Activated CD4-positive, CD25-positive, alpha-beta regulatory T cell treated with anti-CD3 and anti-CD28 coated beads, Interleukin-2, amount 50 U/mL, for 72 hours (primary cell): ENCODE data around the gene RAD54L.
"Not testable (repeated sequence)": the region's sequence is repeated elsewhere in the genome, so short reads cannot be mapped to it uniquely, and the experiment has no call there.

Experiments
- DNase-seq: peaks from one replicate; pipeline ENCODE4 v3.0.0; 2021

RAD54L gene

GRCh38 chr1:46325285-46326076 lies 77.9 kb downstream of the RAD54L start:
- not testable (repeated sequence) for DNase-seq
